ENCODE results near the gene DNAJC4. TPM values are rescaled to one million over a fixed set of nuclear protein-coding genes. Genes with fewer than 3 reads are reported as not detected.

The DNAJC4 gene
- total and polyA plus RNA-seq, 12 donors, result 19.9 to 220 (median 66.8) TPM

- peaks cover 16 to 52% of the 10 kb centered on the region in 2 donors for H3K4me1 ChIP-seq (replicated peaks in 1 of 2)
- H3K27ac ChIP-seq, result peak overlapping the region; percentile 19 to 96 (median 91)
- WGBS, 4 donors, result 5 to 14% (median 6%) methylated on average over 5 to 8 of the region's 8 CpGs
- intact Hi-C loops (cut with DNase I), result no loop called here
- peak in 1 of 7 donors; percentile 18 for DNase-seq
- no peaks in the 10 kb centered on the region for H3K27me3 ChIP-seq
- H3K36me3 ChIP-seq (replicated peaks in 1 of 2), result no peaks in the 10 kb centered on the region
- H3K4me3 ChIP-seq, result peak overlapping the region in 3 of 4 donors; percentile 7 to 81 (median 70)
- TF ChIP-seq CTCF (IDR thresholded peaks at IDR 0.05) (no peak), POLR2A (IDR thresholded peaks at IDR 0.05) (no peak)
- H3K9me3 ChIP-seq (replicated peaks in 1 of 3), result no peaks in the 10 kb centered on the region
Observed at GRCh38 chr11:64230985-64231365, 627 bp downstream of the DNAJC4 start.

GRCh38 chr11:64231546-64231945, 1.2 kb downstream of the DNAJC4 start:
- Histone ChIP-seq H3K4me3 (no peak overlapping the region), H3K27ac (peak overlapping the region in 1 of 5 donors; percentile 94), H3K27me3 (no peaks in the 10 kb centered on the region), H3K4me1 (replicated peaks in 1 of 2) (peaks cover 15 to 49% of the 10 kb centered on the region in 2 donors), H3K9me3 (replicated peaks in 1 of 3) (no peaks in the 10 kb centered on the region), H3K36me3 (replicated peaks in 1 of 2) (no peaks in the 10 kb centered on the region)
- DNase-seq, result no peak
- intact Hi-C loops (cut with DNase I), result no loop called here
- TF ChIP-seq CTCF (IDR thresholded peaks at IDR 0.05) (no peak), POLR2A (IDR thresholded peaks at IDR 0.05) (no peak)
- WGBS, 4 donors, result 86 to 88% (median 87%) methylated on average over 7 of the region's 7 CpGs

- Histone ChIP-seq H3K4me3 (no peak overlapping the region), H3K9me3 (replicated peaks in 1 of 3) (no peaks in the 10 kb centered on the region), H3K36me3 (replicated peaks in 1 of 2) (peaks cover 0 to 4% of the 10 kb centered on the region in 2 donors), H3K4me1 (replicated peaks in 1 of 2) (peaks cover 6 to 41% of the 10 kb centered on the region in 2 donors), H3K27ac (peak overlapping the region in 1 of 5 donors; percentile 21), H3K27me3 (no peaks in the 10 kb centered on the region)
- intact Hi-C loops (cut with DNase I), result no loop called here
- no peak for TF ChIP-seq POLR2A (IDR thresholded peaks at IDR 0.05)
- TF ChIP-seq CTCF (IDR thresholded peaks at IDR 0.05), result no peak
- 87 to 95% (median 88%) methylated on average over 8 to 15 of the region's 15 CpGs for WGBS, 4 donors
- DNase-seq, result peak in 4 of 7 donors; percentile 20 to 31 (median 25)
Observed at GRCh38 chr11:64232182-64232966, 2.0 kb downstream of the DNAJC4 start.

- Histone ChIP-seq H3K9me3 (replicated peaks in 1 of 3) (no peaks in the 10 kb centered on the region), H3K27ac (no peak overlapping the region), H3K27me3 (no peaks in the 10 kb centered on the region), H3K4me3 (no peak overlapping the region), H3K36me3 (replicated peaks in 1 of 2) (peaks cover 0 to 9% of the 10 kb centered on the region in 2 donors), H3K4me1 (replicated peaks in 1 of 2) (peaks cover 5 to 35% of the 10 kb centered on the region in 2 donors)
- intact Hi-C loops (cut with DNase I), result no loop called here
- DNase-seq, result no peak
- TF ChIP-seq CTCF (IDR thresholded peaks at IDR 0.05) (no peak), POLR2A (IDR thresholded peaks at IDR 0.05) (no peak)
- WGBS, 4 donors, result 83 to 93% (median 87%) methylated on average over 8 of the region's 8 CpGs
Observed at GRCh38 chr11:64232967-64233315, 2.6 kb downstream of the DNAJC4 start.

All from adrenal gland (tissue), 12 donors.